ENCODE measurements around the gene PTBP2.

PTBP2 gene

GRCh38 chr1:96688767-96689166 lies 32.8 kb upstream of the PTBP2 start:
- DNase-seq (ENCODE audit: extremely low read depth, insufficient read length), result no peak
- no peak for TF ChIP-seq CTCF (IDR thresholded peaks at IDR 0.05; ENCODE audit: insufficient read depth, low read length, poor library complexity, severe bottlenecking)
- Histone ChIP-seq H3K36me3 (ENCODE audit: control insufficient read depth, insufficient read depth, low read length) (no peaks in the 10 kb centered on the region), H3K27me3 (replicated peaks; ENCODE audit: control insufficient read depth, insufficient read depth, low read length) (no peaks in the 10 kb centered on the region), H3K4me3 (replicated peaks; ENCODE audit: low read depth, low read length) (no peak overlapping the region)

- DNase-seq (ENCODE audit: extremely low read depth, insufficient read length), result no peak
- Histone ChIP-seq H3K27me3 (replicated peaks; ENCODE audit: control insufficient read depth, insufficient read depth, low read length) (no peaks in the 10 kb centered on the region), H3K36me3 (ENCODE audit: control insufficient read depth, insufficient read depth, low read length) (no peaks in the 10 kb centered on the region), H3K4me3 (replicated peaks; ENCODE audit: low read depth, low read length) (no peak overlapping the region)
- TF ChIP-seq CTCF (IDR thresholded peaks at IDR 0.05; ENCODE audit: insufficient read depth, low read length, poor library complexity, severe bottlenecking), result no peak
Measured at GRCh38 chr1:96695954-96696353, 25.6 kb upstream of the PTBP2 start.

- H3K4me3 ChIP-seq (replicated peaks; ENCODE audit: low read depth, low read length), result no peak overlapping the region
- TF ChIP-seq CTCF (IDR thresholded peaks at IDR 0.05; ENCODE audit: insufficient read depth, low read length, poor library complexity, severe bottlenecking), result no peak
- DNase-seq (ENCODE audit: extremely low read depth, insufficient read length), result no peak
- H3K36me3 ChIP-seq (ENCODE audit: control insufficient read depth, insufficient read depth, low read length), result no peaks in the 10 kb centered on the region
- H3K27me3 ChIP-seq (replicated peaks; ENCODE audit: control insufficient read depth, insufficient read depth, low read length), result no peaks in the 10 kb centered on the region
Measured at GRCh38 chr1:96698342-96698983, 23.1 kb upstream of the PTBP2 start.

GRCh38 chr1:96703186-96703585 lies 18.4 kb upstream of the PTBP2 start:
- TF ChIP-seq CTCF (IDR thresholded peaks at IDR 0.05; ENCODE audit: insufficient read depth, low read length, poor library complexity, severe bottlenecking), result no peak
- DNase-seq (ENCODE audit: extremely low read depth, insufficient read length), result no peak
- H3K27me3 ChIP-seq (replicated peaks; ENCODE audit: control insufficient read depth, insufficient read depth, low read length), result no peaks in the 10 kb centered on the region
- no peak overlapping the region for H3K4me3 ChIP-seq (replicated peaks; ENCODE audit: low read depth, low read length)
- no peaks in the 10 kb centered on the region for H3K36me3 ChIP-seq (ENCODE audit: control insufficient read depth, insufficient read depth, low read length)

GRCh38 chr1:96707023-96707422 lies 14.6 kb upstream of the PTBP2 start:
- H3K4me3 ChIP-seq (replicated peaks; ENCODE audit: low read depth, low read length), result no peak overlapping the region
- TF ChIP-seq CTCF (IDR thresholded peaks at IDR 0.05; ENCODE audit: insufficient read depth, low read length, poor library complexity, severe bottlenecking), result no peak
- no peak for DNase-seq (ENCODE audit: extremely low read depth, insufficient read length)

GRCh38 chr1:96708482-96708881 lies 13.1 kb upstream of the PTBP2 start:
- no peak overlapping the region for H3K4me3 ChIP-seq (replicated peaks; ENCODE audit: low read depth, low read length)
- TF ChIP-seq CTCF (IDR thresholded peaks at IDR 0.05; ENCODE audit: insufficient read depth, low read length, poor library complexity, severe bottlenecking), result no peak
- no peaks in the 10 kb centered on the region for H3K36me3 ChIP-seq (ENCODE audit: control insufficient read depth, insufficient read depth, low read length)
- no peak for DNase-seq (ENCODE audit: extremely low read depth, insufficient read length)
- H3K27me3 ChIP-seq (replicated peaks; ENCODE audit: control insufficient read depth, insufficient read depth, low read length), result no peaks in the 10 kb centered on the region

More at GRCh38 chr1:96707023-96707422, 14.6 kb upstream of the PTBP2 start:
- Histone ChIP-seq H3K36me3 (ENCODE audit: control insufficient read depth, insufficient read depth, low read length) (no peaks in the 10 kb centered on the region), H3K27me3 (replicated peaks; ENCODE audit: control insufficient read depth, insufficient read depth, low read length) (no peaks in the 10 kb centered on the region)
